ENCODE measurements around the gene TNS2.
"Not testable (repeated sequence)": the region's sequence is repeated elsewhere in the genome, so short reads cannot be mapped to it uniquely, and the experiment has no call there.

Gene TNS2

GRCh38 chr12:53049571-53050318 lies at the start of gene TNS2:
TSS of gene TNS2 (plus strand) at chr12:53050065. CDS start at chr12:53050186, 121 bp downstream.
- no peak for DNase-seq (ENCODE audit: low spot score)

DNA sequence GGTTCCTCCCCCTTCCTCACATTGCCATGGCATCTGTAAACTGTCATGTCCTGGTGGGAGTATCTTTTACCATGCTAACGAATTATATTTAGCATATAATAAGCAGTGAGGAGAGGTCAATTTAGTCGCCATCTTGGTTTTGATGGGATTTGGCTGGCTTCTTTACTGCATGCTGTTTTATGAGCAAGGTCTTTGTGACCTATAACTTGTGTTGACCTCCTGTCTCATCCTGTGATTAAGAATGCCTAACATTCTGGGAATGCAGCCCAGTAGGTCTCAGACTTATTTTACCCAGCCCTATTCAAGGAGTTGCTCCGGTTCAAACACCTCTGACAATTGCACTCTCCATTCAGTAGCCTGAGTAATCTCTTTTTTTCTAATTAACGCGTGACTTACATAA lies 45.7 kb upstream of the TNS2 start:
- peak; percentile 83 for DNase-seq (ENCODE audit: low spot score)

GRCh38 chr12:53004582-53004981 lies 45.3 kb upstream of the TNS2 start:
- DNase-seq (ENCODE audit: low spot score): no peak

DNA sequence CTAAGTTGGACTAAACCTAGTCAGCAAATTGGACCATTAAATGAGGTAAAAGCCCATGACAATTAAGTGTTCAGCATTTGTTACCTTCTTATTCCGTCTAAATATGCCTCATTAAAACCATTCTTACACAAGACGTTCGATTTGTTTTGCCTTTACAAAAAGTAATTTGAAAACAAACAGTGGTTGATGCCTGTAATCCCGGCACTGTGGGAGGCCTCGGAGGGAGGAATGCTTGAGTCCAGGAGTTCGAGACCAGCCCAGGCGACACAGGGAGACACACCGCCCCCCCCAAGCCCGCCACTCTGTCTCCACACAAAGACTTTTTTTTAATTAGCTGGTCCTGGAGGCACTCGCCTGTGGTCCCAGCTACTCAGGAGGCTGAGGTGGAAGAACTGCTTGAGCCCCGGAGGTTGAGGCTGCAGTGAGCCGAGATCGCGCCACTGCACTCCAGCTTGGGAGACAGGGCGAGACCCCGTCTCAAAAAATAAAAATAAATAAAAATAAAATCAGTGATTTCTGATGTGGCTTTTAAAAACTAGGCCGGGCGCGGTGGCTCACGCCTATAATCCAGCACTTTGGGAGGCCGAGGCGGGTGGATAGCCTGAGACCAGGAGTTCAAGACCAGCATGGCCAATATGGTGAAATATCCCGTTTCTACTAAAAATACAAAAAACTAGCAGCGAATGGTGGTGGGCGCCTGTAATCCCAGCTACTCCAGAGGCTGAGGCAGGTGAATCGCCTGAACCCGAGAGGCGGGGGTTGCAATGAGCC lies 44.5 kb upstream of the TNS2 start:
- peak; percentile 47 for DNase-seq (ENCODE audit: low spot score)

- peak; percentile 99 for DNase-seq (ENCODE audit: low spot score)
Measured at GRCh38 chr12:53005986-53006809, 43.7 kb upstream of the TNS2 start, which contains the start of gene EIF4B. TSS of gene EIF4B (plus strand) at chr12:53006456. CDS start at chr12:53006484, 28 bp downstream.

DNA sequence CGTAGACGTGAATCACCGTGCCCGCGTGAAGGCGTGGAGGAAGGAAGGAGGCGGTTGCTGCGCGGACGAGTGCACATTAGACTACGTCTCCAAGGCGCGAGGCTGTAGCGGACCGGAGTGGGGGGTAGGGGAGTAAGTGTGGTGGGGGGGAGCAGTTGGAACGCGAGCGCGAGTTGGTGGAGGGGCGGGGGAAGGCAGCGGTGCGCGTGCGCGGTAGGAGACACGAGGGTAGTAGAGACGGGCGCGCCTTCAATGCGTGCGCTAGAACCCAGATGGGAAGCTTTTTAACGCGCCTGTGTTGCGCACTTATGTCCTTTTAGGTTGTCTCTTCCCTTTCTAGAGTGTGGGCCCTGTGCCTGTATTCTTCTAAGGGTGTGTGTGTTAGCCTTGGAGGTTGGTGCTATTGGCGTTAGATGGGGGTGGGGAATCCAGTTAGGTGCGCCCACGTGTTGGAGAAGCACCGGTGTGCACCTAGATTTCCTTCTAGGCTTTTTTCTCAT lies 43.0 kb upstream of the TNS2 start:
- peak; percentile 86 for DNase-seq (ENCODE audit: low spot score)

DNA sequence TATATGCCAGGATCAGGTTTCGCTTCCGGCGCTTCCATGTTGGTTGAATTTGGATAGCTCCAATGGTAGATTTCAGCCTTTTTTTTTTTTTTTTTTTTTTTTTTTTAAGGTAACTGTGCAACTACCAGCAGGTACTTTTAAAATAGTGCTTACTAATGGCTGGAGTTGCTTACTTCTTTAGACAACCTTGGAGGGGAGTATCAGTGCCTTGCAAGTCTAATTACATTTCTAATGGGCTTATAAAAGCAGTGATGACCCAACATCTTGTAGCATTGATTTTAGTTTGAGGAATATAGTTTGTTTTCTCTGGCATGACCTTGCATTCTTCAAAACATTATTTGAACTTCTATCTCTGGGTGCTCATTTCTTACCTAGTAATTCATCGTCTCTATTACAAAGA lies 42.5 kb upstream of the TNS2 start:
- no peak for DNase-seq (ENCODE audit: low spot score)

GRCh38 chr12:53008760-53009159 lies 41.1 kb upstream of the TNS2 start:
- DNase-seq (ENCODE audit: low spot score): not testable (repeated sequence)

DNA sequence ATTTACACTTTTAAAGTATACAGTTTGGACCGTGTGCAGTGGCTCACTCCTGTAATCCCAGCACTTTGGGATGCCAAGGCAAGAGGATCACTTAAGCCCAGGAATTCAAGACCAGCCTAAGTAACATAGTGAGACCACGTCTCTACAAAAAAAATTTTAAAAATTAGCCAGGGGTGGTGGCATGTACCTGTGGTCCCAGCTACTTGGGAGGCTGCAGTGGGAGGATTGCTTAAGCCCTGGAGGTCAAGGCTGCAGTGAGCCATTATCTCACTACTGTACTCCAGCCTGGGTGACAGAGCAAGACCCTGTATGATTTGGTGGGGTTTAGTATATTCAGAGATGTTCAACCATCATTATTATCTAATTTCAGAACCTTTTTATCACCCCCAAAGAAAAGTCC lies 38.9 kb upstream of the TNS2 start:
- DNase-seq (ENCODE audit: low spot score): no peak

GRCh38 chr12:53011889-53012288 lies 38.0 kb upstream of the TNS2 start:
- DNase-seq (ENCODE audit: low spot score): no peak

DNA sequence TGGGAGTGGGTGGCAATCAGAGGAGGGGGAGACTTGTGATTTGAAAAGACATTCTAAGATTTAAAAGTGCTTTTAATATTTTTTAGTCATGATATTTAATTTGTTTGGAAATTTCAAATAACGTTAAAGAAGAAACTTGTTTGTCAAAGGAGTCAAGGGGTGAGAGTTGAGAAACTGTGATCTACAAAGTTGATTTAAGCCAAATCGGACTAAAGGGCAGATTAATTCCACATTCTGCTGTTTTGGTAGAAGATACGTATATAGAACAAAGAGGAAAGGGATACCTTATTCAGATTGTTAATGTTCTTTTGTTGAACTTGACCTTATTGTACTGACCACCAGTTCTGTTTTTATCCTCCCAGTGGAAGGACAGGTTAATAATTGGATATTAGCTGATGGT lies 36.9 kb upstream of the TNS2 start:
- DNase-seq (ENCODE audit: low spot score): no peak

GRCh38 chr12:53014709-53015108 lies 35.2 kb upstream of the TNS2 start:
- DNase-seq (ENCODE audit: low spot score): no peak

GRCh38 chr12:53025250-53025649 lies 24.6 kb upstream of the TNS2 start:
- DNase-seq (ENCODE audit: low spot score): peak; percentile 22

DNA sequence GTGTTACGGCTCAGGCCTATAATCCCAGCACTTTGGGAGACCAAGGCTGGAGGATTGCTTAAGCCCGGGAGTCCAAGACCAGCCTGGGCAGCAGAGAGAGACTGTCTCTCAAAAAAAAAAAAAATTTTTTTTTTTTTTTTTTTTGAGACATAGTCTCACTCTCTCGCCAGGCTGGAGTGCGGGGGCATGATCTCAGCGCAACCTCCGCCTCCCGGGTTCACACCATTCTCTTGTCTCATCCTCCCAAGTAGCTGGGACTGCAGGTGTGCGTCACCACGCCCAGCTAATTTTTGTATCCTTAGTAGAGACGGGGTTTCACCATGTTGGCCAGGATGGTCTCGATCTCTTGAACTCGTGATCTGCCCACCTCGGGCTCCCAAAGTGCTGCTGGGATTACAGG lies 22.9 kb upstream of the TNS2 start:
- DNase-seq (ENCODE audit: low spot score): not testable (repeated sequence)

GRCh38 chr12:53031616-53032015 lies 18.2 kb upstream of the TNS2 start:
- DNase-seq (ENCODE audit: low spot score): no peak

- DNase-seq (ENCODE audit: low spot score): not testable (repeated sequence)
Measured at GRCh38 chr12:53033832-53034231, 16.0 kb upstream of the TNS2 start.

- no peak for DNase-seq (ENCODE audit: low spot score)
Measured at GRCh38 chr12:53034459-53034858, 15.4 kb upstream of the TNS2 start.

- DNase-seq (ENCODE audit: low spot score): no peak
Measured at GRCh38 chr12:53036802-53037201, 13.1 kb upstream of the TNS2 start.

DNA sequence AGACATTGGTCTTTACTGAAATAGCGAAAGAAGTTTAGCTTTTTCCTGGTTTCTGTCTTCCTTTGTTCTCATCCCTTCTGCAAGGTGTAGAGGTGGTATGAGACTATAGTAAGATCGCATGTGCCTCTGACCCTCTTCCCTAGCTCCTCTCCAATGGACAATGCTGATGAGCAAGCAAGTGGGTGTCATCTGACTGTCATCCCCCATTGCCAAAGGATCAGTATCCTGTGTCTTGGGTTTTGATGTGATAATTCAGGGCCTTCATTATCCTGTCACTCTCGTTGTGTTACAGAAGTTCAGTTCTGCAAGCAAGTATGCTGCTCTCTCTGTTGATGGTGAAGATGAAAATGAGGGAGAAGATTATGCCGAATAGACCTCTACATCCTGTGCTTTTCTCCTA lies 10.0 kb upstream of the TNS2 start:
- DNase-seq (ENCODE audit: low spot score): no peak

- DNase-seq (ENCODE audit: low spot score): no peak
Measured at GRCh38 chr12:53042607-53043454, 7.0 kb upstream of the TNS2 start.

DNA sequence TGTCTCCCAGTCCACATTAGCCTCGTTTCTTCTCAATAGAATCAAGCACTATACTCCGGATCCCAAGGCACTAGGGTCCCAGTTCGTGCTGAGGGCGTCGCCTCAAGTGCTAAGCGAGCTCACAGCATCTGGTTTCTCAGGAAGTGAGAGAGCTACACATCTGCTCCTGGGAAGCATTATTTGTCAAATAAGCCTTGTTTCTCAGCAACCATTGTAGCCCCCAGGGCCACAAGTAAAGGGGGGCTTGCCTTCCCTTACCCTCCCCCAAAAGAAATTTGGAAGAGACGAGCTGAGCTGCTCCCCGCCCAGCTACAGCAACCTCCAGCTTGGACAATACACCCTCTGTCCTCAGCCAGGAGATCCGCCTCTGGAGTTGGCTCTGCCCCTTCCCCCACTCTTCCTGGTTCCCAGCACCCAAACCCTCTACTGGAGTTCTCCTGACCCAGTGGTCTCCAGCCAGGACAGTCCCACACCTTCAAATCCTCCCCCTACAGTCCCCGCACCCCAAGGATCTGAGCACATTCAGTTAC lies 5.7 kb upstream of the TNS2 start:
- no peak for DNase-seq (ENCODE audit: low spot score)

Measured in RKO (cell line).